H9 (cell line): ENCODE data around the gene IL31. TPM values are rescaled to one million over a fixed set of nuclear protein-coding genes. Genes with fewer than 3 reads are reported as not detected.

Source experiments
- DNase-seq: peaks from one replicate; pipeline ENCODE4 v3.0.0-alpha.2; 2017
- H2AFZ ChIP-seq: one replicate; pipeline ENCODE4 v1.6.1; 2013; ENCODE audit warnings: mild to moderate bottlenecking, low read length, control low read depth, moderate library complexity
- H2AK5ac ChIP-seq: 2 replicates; pipeline ENCODE4 v1.6.1; 2013; ENCODE audit warnings: low read length, control low read depth, mixed read lengths; ENCODE audit not compliant: insufficient read length
- H2BK120ac ChIP-seq: one replicate; pipeline ENCODE4 v1.6.1; 2013; ENCODE audit warnings: low read depth, mild to moderate bottlenecking, low read length, control low read depth, inconsistent platforms; ENCODE audit not compliant: poor library complexity, severe bottlenecking
- H2BK12ac ChIP-seq: 2 replicates; pipeline ENCODE4 v1.6.1; 2013; ENCODE audit warnings: low read length, control low read depth, mixed read lengths, low read depth; ENCODE audit not compliant: insufficient read length
- H2BK15ac ChIP-seq: 2 replicates; pipeline ENCODE4 v1.6.1; 2013; ENCODE audit warnings: low read depth, low read length, control low read depth
- H2BK20ac ChIP-seq: one replicate; pipeline ENCODE4 v1.6.1; 2013; ENCODE audit warnings: low read depth, mild to moderate bottlenecking, low read length, control low read depth, inconsistent platforms; ENCODE audit not compliant: poor library complexity, severe bottlenecking
- H2BK5ac ChIP-seq: 2 replicates; pipeline ENCODE4 v1.6.1; 2013; ENCODE audit warnings: low read length, control low read depth, mixed read lengths; ENCODE audit not compliant: insufficient read length
- H3K14ac ChIP-seq: 2 replicates; pipeline ENCODE4 v1.6.1; 2013; ENCODE audit warnings: low read length, control low read depth; ENCODE audit not compliant: insufficient read depth
- H3K18ac ChIP-seq: 2 replicates; pipeline ENCODE4 v1.6.1; 2013; ENCODE audit warnings: low read depth, mild to moderate bottlenecking, mixed read lengths, low read length, control low read depth; ENCODE audit not compliant: insufficient read length
- H3K23ac ChIP-seq: 2 replicates; pipeline ENCODE4 v1.6.1; 2013; ENCODE audit warnings: low read length, control low read depth, mixed read lengths, low read depth; ENCODE audit not compliant: insufficient read length
- H3K23me2 ChIP-seq: 2 replicates; pipeline ENCODE4 v1.6.1; 2013; ENCODE audit warnings: low read depth, mild to moderate bottlenecking, mixed read lengths, low read length, control low read depth; ENCODE audit not compliant: insufficient read length, poor library complexity, severe bottlenecking
- H3K27ac ChIP-seq: 2 replicates; pipeline ENCODE4 v1.5.1; 2013; ENCODE audit warnings: low read length, control low read depth, mixed read lengths, low read depth; ENCODE audit not compliant: insufficient read length
- H3K27me3 ChIP-seq: 2 replicates; pipeline ENCODE4 v1.6.1; 2013; ENCODE audit warnings: low read length, control low read depth, inconsistent platforms; ENCODE audit not compliant: insufficient read depth
- H3K4ac ChIP-seq: 2 replicates; pipeline ENCODE4 v1.6.1; 2013; ENCODE audit warnings: low read depth, mild to moderate bottlenecking, control low read depth, inconsistent platforms, low read length, moderate library complexity
- H3K4me1 ChIP-seq: 2 replicates; pipeline ENCODE4 v1.6.1; 2013; ENCODE audit warnings: low read length, control low read depth, inconsistent platforms; ENCODE audit not compliant: insufficient read depth
- H3K4me2 ChIP-seq: 2 replicates; pipeline ENCODE4 v1.6.1; 2013; ENCODE audit warnings: low read length, control low read depth, mixed read lengths; ENCODE audit not compliant: insufficient read length, insufficient read depth
- H3K56ac ChIP-seq: 2 replicates; pipeline ENCODE4 v1.6.1; 2013; ENCODE audit warnings: low read depth, mild to moderate bottlenecking, mixed read lengths, low read length, control low read depth; ENCODE audit not compliant: insufficient read length
- H3K79me1 ChIP-seq: 2 replicates; pipeline ENCODE4 v1.6.1; 2013; ENCODE audit warnings: low read depth, mild to moderate bottlenecking, moderate library complexity, low read length, control low read depth, inconsistent platforms; ENCODE audit not compliant: insufficient read depth, poor library complexity, severe bottlenecking
- H3K79me2 ChIP-seq: 2 replicates; pipeline ENCODE4 v1.6.1; 2013; ENCODE audit warnings: low read length, control low read depth, inconsistent platforms; ENCODE audit not compliant: insufficient read depth
- H3K9ac ChIP-seq: 2 replicates; pipeline ENCODE4 v1.6.1; 2013; ENCODE audit warnings: low read length, control low read depth, mixed read lengths; ENCODE audit not compliant: insufficient read length; ENCODE audit errors: extremely low read depth
- H3K9me3 ChIP-seq: one replicate; pipeline ENCODE4 v1.6.1; 2013; ENCODE audit warnings: low read depth, low read length, inconsistent platforms; ENCODE audit not compliant: control insufficient read depth
- H3T11ph ChIP-seq: one replicate; pipeline ENCODE4 v1.6.1; 2013; ENCODE audit warnings: mild to moderate bottlenecking, low read length, control low read depth, inconsistent platforms
- H4K20me1 ChIP-seq: one replicate; pipeline ENCODE4 v1.6.1; 2013; ENCODE audit not compliant: control insufficient read depth, insufficient read length, insufficient read depth
- H4K5ac ChIP-seq: 2 replicates; pipeline ENCODE4 v1.6.1; 2013; ENCODE audit warnings: low read depth, mild to moderate bottlenecking, mixed read lengths, low read length, control low read depth; ENCODE audit not compliant: insufficient read length
- H4K8ac ChIP-seq: replicated peaks from 2 replicates; pipeline ENCODE4 v1.6.1; 2013; ENCODE audit warnings: low read length, control low read depth, mixed read lengths, low read depth; ENCODE audit not compliant: insufficient read length
- H4K91ac ChIP-seq: 2 replicates; pipeline ENCODE4 v1.6.1; 2013; ENCODE audit warnings: low read depth, mild to moderate bottlenecking, moderate library complexity, mixed read lengths, low read length, control low read depth; ENCODE audit not compliant: insufficient read length
- H3K27ac Mint-ChIP-seq, 3 experiments: 2 replicates in 2 of 3; 3 replicates in 1 of 3; pipeline ENCODE4 v1.8.0; 2020 to 2021; ENCODE audit warnings: mixed read lengths in 3 of 3, mild to moderate bottlenecking in 1 of 3, moderate library complexity in 1 of 3
- H3K27me3 Mint-ChIP-seq: 2 replicates; pipeline ENCODE4 v1.8.0; 2021; ENCODE audit warnings: low read depth, mild to moderate bottlenecking, moderate library complexity, mixed read lengths
- H3K36me3 Mint-ChIP-seq, 3 experiments: 2 replicates in 2 of 3; 3 replicates in 1 of 3; pipeline ENCODE4 v1.8.0; 2020 to 2021; ENCODE audit warnings: low read depth in 3 of 3, mixed read lengths in 3 of 3; ENCODE audit not compliant: insufficient read depth in 1 of 3
- H3K4me1 Mint-ChIP-seq, 2 experiments: 2 replicates each; pipeline ENCODE4 v1.8.0; 2020; ENCODE audit warnings: mixed read lengths in 2 of 2
- H3K4me3 Mint-ChIP-seq, 2 experiments: 2 replicates in 1 of 2; 3 replicates in 1 of 2; pipeline ENCODE4 v1.8.0; 2020 to 2021; ENCODE audit warnings: mild to moderate bottlenecking in 2 of 2, mixed read lengths in 2 of 2, moderate library complexity in 1 of 2
- H3K9me3 Mint-ChIP-seq, 2 experiments: 2 replicates in 1 of 2; 3 replicates in 1 of 2; pipeline ENCODE4 v1.8.0; 2020; ENCODE audit warnings: mild to moderate bottlenecking in 2 of 2, mixed read lengths in 2 of 2, moderate library complexity in 1 of 2
- WGBS: extraction: QIAGEN DNeasy Blood & Tissue Kit; methylation state at CpG from one replicate; pipeline ENCODE4 v1.1.7; 2013; ENCODE audit warnings: missing lambda C conversion rate, low lambda C conversion rate, mixed read lengths; ENCODE audit not compliant: insufficient read length; ENCODE audit errors: extremely low coverage; 5-methylcytosine and 5-hydroxymethylcytosine counted together
- total RNA-seq: library from RNA; stranded (reverse); gene quantifications from 2 replicates; pipeline ENCODE4 v1.2.1, GENCODE V29; 2021
- TF ChIP-seq, protein P1 (sequence below): fragments of 200-600 bp; sonication (generic); conservative IDR thresholded peaks from 3 replicates; pipeline ENCODE4 v1.8.0; 2021; ENCODE audit warnings: antibody characterized with exemption, mild to moderate bottlenecking

IL31 gene
- total RNA-seq, 1 experiment from 2014 or later: not detected

DNA sequence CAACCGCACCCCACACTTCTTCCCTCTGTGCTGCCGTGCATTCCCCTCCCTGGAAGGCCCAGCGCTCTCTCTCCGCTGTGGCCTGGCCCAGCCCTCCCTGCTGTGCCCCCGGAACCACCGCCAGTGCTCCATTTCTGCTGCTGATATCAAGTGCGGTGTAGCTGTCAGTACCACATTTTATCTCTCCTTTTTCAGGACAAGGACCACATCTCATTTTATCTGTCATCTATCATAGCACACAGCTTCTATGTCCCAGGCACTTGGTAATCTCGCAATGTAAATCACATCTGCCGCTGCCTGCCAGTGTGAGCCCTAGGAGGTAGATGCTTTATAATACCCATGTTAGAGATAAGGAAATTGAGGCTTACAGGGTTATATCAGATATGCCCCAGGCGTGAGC is 18.3 kb downstream of the IL31 start:
- Mint-ChIP-seq H3K27me3 (no peaks in the 10 kb centered on the region), H3K9me3 (no peaks in the 10 kb centered on the region; a peak in 1 of 5 replicates), H3K27ac (0 out of 7 replicates have a peak overlapping the region, but pooled peaks of 1 of the 3 experiments have one; percentile 11), H3K4me3 (no peak overlapping the region), H3K36me3 (no peaks in the 10 kb centered on the region), H3K4me1 (peaks cover 11% of the 10 kb centered on the region in 2 experiments)
- H2BK120ac ChIP-seq: no peak overlapping the region
- H2BK12ac ChIP-seq: no peak overlapping the region
- no peak overlapping the region for H2BK5ac ChIP-seq
- no peaks in the 10 kb centered on the region for H3K4me1 ChIP-seq
- no peaks in the 10 kb centered on the region for H4K20me1 ChIP-seq
- no peak overlapping the region for H3K9ac ChIP-seq
- no peak for DNase-seq
- H3K23ac ChIP-seq: no peak overlapping the region
- no peak overlapping the region for H2AK5ac ChIP-seq
- no peaks in the 10 kb centered on the region for H3K9me3 ChIP-seq
- no peak overlapping the region for H2BK15ac ChIP-seq
- H3K4me2 ChIP-seq: no peak overlapping the region
- H3K14ac ChIP-seq: no peak overlapping the region
- no peaks in the 10 kb centered on the region for H3K79me2 ChIP-seq
- H3K79me1 ChIP-seq: no peaks in the 10 kb centered on the region
- H4K5ac ChIP-seq: no peak overlapping the region
- no peak overlapping the region for H3T11ph ChIP-seq
- H3K23me2 ChIP-seq: no peaks in the 10 kb centered on the region
- H3K56ac ChIP-seq: no peak overlapping the region
- no CpG with 5 or more reads among the region's 10 CpGs for WGBS
- H2BK20ac ChIP-seq: no peak overlapping the region
- no peak overlapping the region for H4K91ac ChIP-seq
- H3K18ac ChIP-seq: no peak overlapping the region
- H4K8ac ChIP-seq: no peak overlapping the region
- H3K27me3 ChIP-seq: no peaks in the 10 kb centered on the region
- H3K4ac ChIP-seq: no peak overlapping the region
- no peak overlapping the region for H3K27ac ChIP-seq
- TF ChIP-seq, protein P1, sequence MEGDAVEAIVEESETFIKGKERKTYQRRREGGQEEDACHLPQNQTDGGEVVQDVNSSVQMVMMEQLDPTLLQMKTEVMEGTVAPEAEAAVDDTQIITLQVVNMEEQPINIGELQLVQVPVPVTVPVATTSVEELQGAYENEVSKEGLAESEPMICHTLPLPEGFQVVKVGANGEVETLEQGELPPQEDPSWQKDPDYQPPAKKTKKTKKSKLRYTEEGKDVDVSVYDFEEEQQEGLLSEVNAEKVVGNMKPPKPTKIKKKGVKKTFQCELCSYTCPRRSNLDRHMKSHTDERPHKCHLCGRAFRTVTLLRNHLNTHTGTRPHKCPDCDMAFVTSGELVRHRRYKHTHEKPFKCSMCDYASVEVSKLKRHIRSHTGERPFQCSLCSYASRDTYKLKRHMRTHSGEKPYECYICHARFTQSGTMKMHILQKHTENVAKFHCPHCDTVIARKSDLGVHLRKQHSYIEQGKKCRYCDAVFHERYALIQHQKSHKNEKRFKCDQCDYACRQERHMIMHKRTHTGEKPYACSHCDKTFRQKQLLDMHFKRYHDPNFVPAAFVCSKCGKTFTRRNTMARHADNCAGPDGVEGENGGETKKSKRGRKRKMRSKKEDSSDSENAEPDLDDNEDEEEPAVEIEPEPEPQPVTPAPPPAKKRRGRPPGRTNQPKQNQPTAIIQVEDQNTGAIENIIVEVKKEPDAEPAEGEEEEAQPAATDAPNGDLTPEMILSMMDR: no peak
- no peak overlapping the region for H2AFZ ChIP-seq
